Testis (tissue), 2 donors: ENCODE results near the gene CDH7.

Experiments
- CTCF ChIP-seq, 3 experiments: fragments of 450-650 bp in 2 of 3; fragments of 200-600 bp in 1 of 3; sonication (generic) in 1 of 3; IDR thresholded peaks; one replicate each; pipeline ENCODE4 v1.5.1; 2016 to 2019; ENCODE audit warnings: antibody characterized with exemption in 3 of 3, mild to moderate bottlenecking in 2 of 3, moderate library complexity in 1 of 3
- POLR2A ChIP-seq: fragments of 450-650 bp; IDR thresholded peaks from one replicate; pipeline ENCODE4 v1.6.1; 2017; ENCODE audit warnings: antibody characterized with exemption, mild to moderate bottlenecking, moderate library complexity

DNA sequence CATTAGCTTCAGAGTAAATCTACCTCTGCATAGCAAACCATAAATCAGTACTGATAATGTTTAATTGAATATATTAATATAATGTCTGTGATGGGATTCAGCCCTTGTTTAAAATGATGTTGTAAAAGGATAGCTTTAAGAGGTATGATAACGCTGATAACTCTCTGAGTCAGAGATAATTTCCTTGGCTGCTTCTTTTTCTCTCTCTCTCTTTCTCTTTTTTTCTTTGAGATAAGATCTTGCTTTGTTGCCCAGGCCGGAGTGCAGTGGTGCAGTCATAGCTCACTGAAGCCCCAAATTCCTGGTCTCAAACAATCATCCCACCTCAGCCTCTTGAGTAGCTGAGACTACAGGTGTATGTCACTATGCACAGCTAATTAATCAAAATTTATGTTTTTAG, 35.7 kb downstream of the CDH7 start:
- TF ChIP-seq POLR2A = no peak
- no peak for TF ChIP-seq CTCF (IDR thresholded peaks at IDR 0.05)
